HEK293T (cell line): ENCODE data around the gene SPDL1.

ENCODE experiments used
- BHLHE40 ChIP-seq: fragments of 450-650 bp; IDR thresholded peaks from 2 replicates; pipeline ENCODE4 v1.6.1; 2016; ENCODE audit warnings: mild to moderate bottlenecking, moderate library complexity, borderline replicate concordance
- CTBP1 ChIP-seq: fragments of 450-650 bp; IDR thresholded peaks from 2 replicates; pipeline ENCODE4 v1.6.1; 2016; ENCODE audit warnings: borderline replicate concordance
- FOXA1 ChIP-seq: fragments of 450-650 bp; IDR thresholded peaks from 2 replicates; pipeline ENCODE4 v1.6.1; 2016; ENCODE audit warnings: mild to moderate bottlenecking
- FOXM1 ChIP-seq: fragments of 450-650 bp; IDR thresholded peaks from 2 replicates; pipeline ENCODE4 v1.6.1; 2017; ENCODE audit warnings: mild to moderate bottlenecking, borderline replicate concordance
- HDGF ChIP-seq: fragments of 450-650 bp; IDR thresholded peaks from 2 replicates; pipeline ENCODE4 v1.6.1; 2017; ENCODE audit warnings: antibody characterized with exemption, borderline replicate concordance
- L3MBTL2 ChIP-seq: fragments of 450-650 bp; conservative IDR thresholded peaks from 2 replicates; pipeline ENCODE4 v1.6.1; 2016; ENCODE audit warnings: mild to moderate bottlenecking
- LEF1 ChIP-seq: fragments of 450-650 bp; IDR thresholded peaks from 2 replicates; pipeline ENCODE4 v1.6.1; 2017; ENCODE audit warnings: mild to moderate bottlenecking, borderline replicate concordance
- SP1 ChIP-seq: fragments of 450-650 bp; IDR thresholded peaks from 2 replicates; pipeline ENCODE4 v1.6.1; 2017
- SUZ12 ChIP-seq: fragments of 450-650 bp; IDR thresholded peaks from 2 replicates; pipeline ENCODE4 v1.6.1; 2016; ENCODE audit warnings: mild to moderate bottlenecking
- ZNF384 ChIP-seq: fragments of 450-650 bp; IDR thresholded peaks from 2 replicates; pipeline ENCODE4 v1.6.1; 2016
- TF ChIP-seq, protein P1 (sequence below): fragments of 450-650 bp; IDR thresholded peaks from 2 replicates; pipeline ENCODE4 v1.6.1; 2016

DNA sequence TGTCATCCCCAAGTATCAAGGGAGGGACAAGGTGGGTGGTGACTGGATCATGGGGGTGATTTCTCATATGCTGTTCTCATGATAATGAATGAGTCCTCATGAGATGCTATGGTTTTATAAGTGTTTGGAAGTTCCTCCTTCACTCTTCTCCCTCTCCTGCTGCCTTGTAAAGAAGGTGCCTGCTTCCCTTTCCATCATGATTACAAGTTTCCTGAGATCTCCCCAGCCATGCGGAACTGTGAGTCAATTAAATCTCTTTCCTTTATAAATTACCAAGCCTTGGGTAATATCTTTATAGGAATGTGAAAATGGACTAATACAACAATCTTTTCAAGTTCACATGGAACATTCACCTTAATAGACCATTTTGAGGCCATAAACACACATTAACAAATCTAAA, 32.0 kb downstream of the SPDL1 start:
- TF ChIP-seq SUZ12 (no peak), FOXM1 (no peak), SP1 (no peak), HDGF (no peak), ZNF384 (no peak), BHLHE40 (no peak), LEF1 (no peak), FOXA1 (no peak), CTBP1 (no peak), L3MBTL2 (no peak)
- TF ChIP-seq, protein P1, sequence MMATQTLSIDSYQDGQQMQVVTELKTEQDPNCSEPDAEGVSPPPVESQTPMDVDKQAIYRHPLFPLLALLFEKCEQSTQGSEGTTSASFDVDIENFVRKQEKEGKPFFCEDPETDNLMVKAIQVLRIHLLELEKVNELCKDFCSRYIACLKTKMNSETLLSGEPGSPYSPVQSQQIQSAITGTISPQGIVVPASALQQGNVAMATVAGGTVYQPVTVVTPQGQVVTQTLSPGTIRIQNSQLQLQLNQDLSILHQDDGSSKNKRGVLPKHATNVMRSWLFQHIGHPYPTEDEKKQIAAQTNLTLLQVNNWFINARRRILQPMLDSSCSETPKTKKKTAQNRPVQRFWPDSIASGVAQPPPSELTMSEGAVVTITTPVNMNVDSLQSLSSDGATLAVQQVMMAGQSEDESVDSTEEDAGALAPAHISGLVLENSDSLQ: no peak
